SK-N-SH treated with all-trans-retinoic acid at 6 μM for 48 hours (cell line): ENCODE data around the gene EML6.

Experiments used
- ATAC-seq: fragments of 200-7000 bp; cut with Tn5 transposase; 3 replicates; pipeline ENCODE4 v1.9.1; 2020; ENCODE audit warnings: mild to moderate bottlenecking, moderate library complexity
- ARNTL ChIP-seq: fragments of 450-650 bp; formaldehyde crosslinking; IDR thresholded peaks from 2 replicates; pipeline ENCODE4 v1.5.0; 2020; ENCODE audit warnings: low read depth, mild to moderate bottlenecking, moderate library complexity, borderline replicate concordance
- BACH2 ChIP-seq: fragments of 250-450 bp; sonication (Bioruptor Pico); IDR thresholded peaks from 2 replicates; pipeline ENCODE4 v1.9.0; 2021; ENCODE audit warnings: mild to moderate bottlenecking, borderline replicate concordance
- CREB5 ChIP-seq: fragments of 250-450 bp; sonication (Bioruptor Pico); IDR thresholded peaks from 2 replicates; pipeline ENCODE4 v1.5.1; 2020; ENCODE audit warnings: low read depth, mild to moderate bottlenecking, moderate library complexity
- CSDC2 ChIP-seq: fragments of 250-450 bp; sonication (Bioruptor Pico); IDR thresholded peaks from 2 replicates; pipeline ENCODE4 v1.5.0; 2020; ENCODE audit warnings: mild to moderate bottlenecking, moderate library complexity
- CSRNP3 ChIP-seq: fragments of 250-450 bp; sonication (Bioruptor Pico); IDR thresholded peaks from 2 replicates; pipeline ENCODE4 v1.5.1; 2021; ENCODE audit warnings: mild to moderate bottlenecking, moderate library complexity
- ESRRG ChIP-seq: fragments of 250-450 bp; sonication (Bioruptor Pico); IDR thresholded peaks from 2 replicates; pipeline ENCODE4 v1.6.1; 2021; ENCODE audit warnings: mild to moderate bottlenecking
- ISL1 ChIP-seq: fragments of 250-450 bp; sonication (Bioruptor Pico); IDR thresholded peaks from 2 replicates; pipeline ENCODE4 v2.1.2; 2022; ENCODE audit warnings: mild to moderate bottlenecking, moderate library complexity
- OSR1 ChIP-seq: fragments of 250-450 bp; sonication (Bioruptor Pico); IDR thresholded peaks from 2 replicates; pipeline ENCODE4 v1.8.0; 2022; ENCODE audit warnings: moderate library complexity, mild to moderate bottlenecking, inconsistent platforms
- PATZ1 ChIP-seq: fragments of 250-450 bp; sonication (Bioruptor Pico); IDR thresholded peaks from 2 replicates; pipeline ENCODE4 v1.8.0; 2020; ENCODE audit warnings: mild to moderate bottlenecking, moderate library complexity, borderline replicate concordance
- POU6F1 ChIP-seq: fragments of 250-450 bp; sonication (Bioruptor Pico); IDR thresholded peaks from 2 replicates; pipeline ENCODE4 v1.8.0; 2021; ENCODE audit warnings: low read depth, mild to moderate bottlenecking, moderate library complexity, borderline replicate concordance
- PPARA ChIP-seq: fragments of 250-450 bp; sonication (Bioruptor Pico); IDR thresholded peaks from 2 replicates; pipeline ENCODE4 v1.5.0; 2020; ENCODE audit warnings: mild to moderate bottlenecking, borderline replicate concordance
- RARB ChIP-seq: fragments of 250-450 bp; sonication (Bioruptor Pico); IDR thresholded peaks from 2 replicates; pipeline ENCODE4 v1.8.0; 2021; ENCODE audit warnings: mild to moderate bottlenecking, moderate library complexity
- SNAI2 ChIP-seq: fragments of 250-450 bp; sonication (Bioruptor Pico); IDR thresholded peaks from 2 replicates; pipeline ENCODE4 v1.5.0; 2020; ENCODE audit warnings: mild to moderate bottlenecking, moderate library complexity
- TCF4 ChIP-seq: fragments of 250-450 bp; sonication (Bioruptor Pico); IDR thresholded peaks from 2 replicates; pipeline ENCODE4 v1.8.0; 2021; ENCODE audit warnings: mild to moderate bottlenecking, moderate library complexity, borderline replicate concordance
- TOX ChIP-seq: fragments of 250-450 bp; sonication (Bioruptor Pico); IDR thresholded peaks from 2 replicates; pipeline ENCODE4 v1.8.0; 2021; ENCODE audit warnings: mild to moderate bottlenecking, moderate library complexity, borderline replicate concordance
- TSHZ2 ChIP-seq: fragments of 250-450 bp; sonication (Bioruptor Pico); IDR thresholded peaks from 2 replicates; pipeline ENCODE4 v1.5.0; 2020; ENCODE audit warnings: mild to moderate bottlenecking, moderate library complexity
- ZC3H10 ChIP-seq: fragments of 250-450 bp; sonication (Bioruptor Pico); IDR thresholded peaks from 2 replicates; pipeline ENCODE4 v1.5.1; 2021; ENCODE audit warnings: mild to moderate bottlenecking, moderate library complexity
- ZFP3 ChIP-seq: fragments of 250-450 bp; sonication (Bioruptor Pico); IDR thresholded peaks from 2 replicates; pipeline ENCODE4 v1.5.0; 2020; ENCODE audit warnings: mild to moderate bottlenecking, moderate library complexity
- ZFP30 ChIP-seq: fragments of 450-650 bp; formaldehyde crosslinking; IDR thresholded peaks from 2 replicates; pipeline ENCODE4 v1.5.0; 2022; ENCODE audit warnings: mild to moderate bottlenecking, moderate library complexity
- ZNF565 ChIP-seq: fragments of 450-650 bp; formaldehyde crosslinking; conservative IDR thresholded peaks from 2 replicates; pipeline ENCODE4 v1.5.0; 2020; ENCODE audit warnings: low read depth, mild to moderate bottlenecking, moderate library complexity
- ZNF70 ChIP-seq: fragments of 450-650 bp; formaldehyde crosslinking; IDR thresholded peaks from 2 replicates; pipeline ENCODE4 v1.5.0; 2020; ENCODE audit warnings: mild to moderate bottlenecking, moderate library complexity
- ZNF8 ChIP-seq: fragments of 450-650 bp; formaldehyde crosslinking; IDR thresholded peaks from 2 replicates; pipeline ENCODE4 v1.5.0; 2020; ENCODE audit warnings: mild to moderate bottlenecking, moderate library complexity

Gene EML6

GRCh38 chr2:54927751-54928615 is 204.5 kb downstream of the EML6 start:
- TF ChIP-seq RARB (CRISPR knock-in tag) (no peak), CSRNP3 (CRISPR knock-in tag) (no peak), CREB5 (CRISPR knock-in tag) (no peak), BACH2 (CRISPR knock-in tag) (no peak), SNAI2 (no peak), ARNTL (no peak), TOX (no peak), ISL1 (CRISPR knock-in tag) (no peak), OSR1 (no peak), ZNF565 (no peak), TSHZ2 (CRISPR knock-in tag) (no peak), ZC3H10 (CRISPR knock-in tag) (no peak), CSDC2 (CRISPR knock-in tag) (no peak), PATZ1 (CRISPR knock-in tag) (no peak)
- no peak for ATAC-seq

- ATAC-seq, result no peak
- no peak for TF ChIP-seq ZNF70
- no peak for TF ChIP-seq ZNF565
- TF ChIP-seq TSHZ2 (CRISPR knock-in tag), result no peak
- TF ChIP-seq ESRRG, result no peak
- no peak for TF ChIP-seq CREB5 (CRISPR knock-in tag)
- no peak for TF ChIP-seq PPARA (CRISPR knock-in tag)
- no peak for TF ChIP-seq SNAI2
- TF ChIP-seq OSR1, result no peak
- no peak for TF ChIP-seq ZNF8 (CRISPR knock-in tag)
- TF ChIP-seq ARNTL, result no peak
- no peak for TF ChIP-seq ZFP30 (CRISPR knock-in tag)
- TF ChIP-seq POU6F1 (CRISPR knock-in tag), result no peak
- TF ChIP-seq TOX, result no peak
- no peak for TF ChIP-seq ZFP3 (CRISPR knock-in tag)
- no peak for TF ChIP-seq TCF4 (CRISPR knock-in tag)
- no peak for TF ChIP-seq ISL1 (CRISPR knock-in tag)
Observed at GRCh38 chr2:54928719-54929118, 205.3 kb downstream of the EML6 start.
